Heart left ventricle (tissue), 13 donors: ENCODE measurements around the gene CNOT3.

ENCODE experiments used
- POLR2A ChIP-seq, 2 donors: fragments of 450-650 bp; IDR thresholded peaks; one replicate each; pipeline ENCODE4 v1.6.1; 2017; ENCODE audit warnings: antibody characterized with exemption in 2 of 2, mild to moderate bottlenecking in 2 of 2, moderate library complexity in 2 of 2
- TF ChIP-seq, protein P1 (sequence below), 12 donors: fragments of 200-600 bp; sonication (generic) in 4 of 12; IDR thresholded peaks; one replicate each; pipeline versions ENCODE4 v1.5.0 to v1.8.0; 2018 to 2022; ENCODE audit warnings: antibody characterized with exemption in 12 of 12, mild to moderate bottlenecking in 5 of 12
- donor health status: ischemic (EF 13 %, LVEDD 7.1; RV severe dilation, severe dysfunction).
- donor health status: DM: no; HTN: yes; CAD: no.
- donor health status: DM: no; HTN: no; CAD: no.
- donor health status: ischemic (EF 25% LVEDD 6.9; RV normal size, moderate dysfunction).
- donor health status: ischemic (EF 25% LVEDD 5.7; RV mildly dilated, moderate dysfunction).
- donor health status: ischemic (EF 35%, LVEDD 5.7; RV mildly dilated, moderate dysfunction).
- donor health status: nonischemic (EF 11% LVEDD 7.7; RV severe dilation, severe dysfunction).
- donor health status: DM: yes; HTN: yes; CAD: no.
- donor health status: PGD.
- donor health status: ischemic (EF 29% LVEDD 5.4; RV normal size, mild dysfunction).
- donor health status: nonischemic (EF 23%, LVEDD 6.1; RV moderate dilation, normal function).

GRCh38 chr19:54105796-54106195 lies 31.8 kb upstream of the CNOT3 start:
- TF ChIP-seq POLR2A (IDR thresholded peaks at IDR 0.05) = no peak
- TF ChIP-seq, protein P1, sequence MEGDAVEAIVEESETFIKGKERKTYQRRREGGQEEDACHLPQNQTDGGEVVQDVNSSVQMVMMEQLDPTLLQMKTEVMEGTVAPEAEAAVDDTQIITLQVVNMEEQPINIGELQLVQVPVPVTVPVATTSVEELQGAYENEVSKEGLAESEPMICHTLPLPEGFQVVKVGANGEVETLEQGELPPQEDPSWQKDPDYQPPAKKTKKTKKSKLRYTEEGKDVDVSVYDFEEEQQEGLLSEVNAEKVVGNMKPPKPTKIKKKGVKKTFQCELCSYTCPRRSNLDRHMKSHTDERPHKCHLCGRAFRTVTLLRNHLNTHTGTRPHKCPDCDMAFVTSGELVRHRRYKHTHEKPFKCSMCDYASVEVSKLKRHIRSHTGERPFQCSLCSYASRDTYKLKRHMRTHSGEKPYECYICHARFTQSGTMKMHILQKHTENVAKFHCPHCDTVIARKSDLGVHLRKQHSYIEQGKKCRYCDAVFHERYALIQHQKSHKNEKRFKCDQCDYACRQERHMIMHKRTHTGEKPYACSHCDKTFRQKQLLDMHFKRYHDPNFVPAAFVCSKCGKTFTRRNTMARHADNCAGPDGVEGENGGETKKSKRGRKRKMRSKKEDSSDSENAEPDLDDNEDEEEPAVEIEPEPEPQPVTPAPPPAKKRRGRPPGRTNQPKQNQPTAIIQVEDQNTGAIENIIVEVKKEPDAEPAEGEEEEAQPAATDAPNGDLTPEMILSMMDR (IDR thresholded peaks at IDR 0.05) = no peak
